MM.1S (cell line): ENCODE results near the gene CMC1.
A peak's percentile ranks its signal among the peaks of the same experiment; 100 is the strongest.

Experiments used
- CTCF ChIP-seq: fragments of 300-600 bp; sonication (generic); IDR thresholded peaks from 2 replicates; pipeline ENCODE4 v1.5.1; 2016; ENCODE audit warnings: antibody characterized with exemption, low read length, mixed read lengths
- EZH2phosphoT487 ChIP-seq: fragments of 300-600 bp; sonication (generic); IDR thresholded peaks from 2 replicates; pipeline ENCODE4 v1.6.1; 2018; ENCODE audit warnings: antibody characterized with exemption, low read length

- TF ChIP-seq CTCF (peak; percentile 25), EZH2phosphoT487 (no peak)
Measured at GRCh38 chr3:28334552-28334951, 93.1 kb downstream of the CMC1 start.
